ENCODE data around the gene EFR3B. TPM values are rescaled to one million over a fixed set of nuclear protein-coding genes. Genes with fewer than 3 reads are reported as not detected.

EFR3B gene
- total and polyA plus RNA-seq, 10 of the 15 experiments (the other 5 are each of a cell fraction or from before 2014, with no cell fraction given), result 0.12 to 3.9 (median 1.8) TPM

GRCh38 chr2:25198576-25198975 lies 156.7 kb downstream of the EFR3B start (continued):
- no peak for TF ChIP-seq BCL3 (IDR thresholded peaks at IDR 0.05; ENCODE audit: borderline replicate concordance, insufficient read depth, low read depth, low read length, poor library complexity, severe bottlenecking)
- no peak for TF ChIP-seq SMARCA5 (IDR thresholded peaks at IDR 0.05)
- TF ChIP-seq KAT2A (conservative IDR thresholded peaks at IDR 0.05; ENCODE audit: control insufficient read depth, low read depth, low read length), result no peak
- no peak for TF ChIP-seq SREBF1 (IDR thresholded peaks at IDR 0.05; ENCODE audit: low read length)
- TF ChIP-seq NFYB (IDR thresholded peaks at IDR 0.05; ENCODE audit: insufficient read depth, low read depth, low read length), result no peak
- no peak for TF ChIP-seq PML (IDR thresholded peaks at IDR 0.05; ENCODE audit: low read length)
- TF ChIP-seq CBFB (IDR thresholded peaks at IDR 0.05; ENCODE audit: low read depth), result no peak
- no peak for TF ChIP-seq RAD21 (IDR thresholded peaks at IDR 0.05; ENCODE audit: insufficient read depth, low read depth, low read length)
- TF ChIP-seq MTA3 (IDR thresholded peaks at IDR 0.05; ENCODE audit: borderline replicate concordance, low read length), result no peak
- TF ChIP-seq RBBP5 (conservative IDR thresholded peaks at IDR 0.05), result no peak

GRCh38 chr2:25201265-25201664 lies 159.4 kb downstream of the EFR3B start:
- no peak for FAIRE-seq
- Histone ChIP-seq H3K4me3 (no peak overlapping the region), H3K36me3 (ENCODE audit: control insufficient read depth in 2 of 2, insufficient read depth in 2 of 2, low read length in 1 of 2) (no peaks in the 10 kb centered on the region), H2AFZ (ENCODE audit: control insufficient read depth, low read depth, low read length) (no peak overlapping the region), H4K20me1 (ENCODE audit: control insufficient read depth, insufficient read depth) (no peaks in the 10 kb centered on the region), H3K4me1 (ENCODE audit: control insufficient read depth, insufficient read depth, low read length) (peaks cover 7% of the 10 kb centered on the region), H3K27ac (ENCODE audit: control insufficient read depth, insufficient read depth) (no peak overlapping the region), H3K27me3 (replicated peaks in 1 of 2; ENCODE audit: control insufficient read depth in 2 of 2, insufficient read depth in 2 of 2, low read length in 1 of 2) (no peaks in the 10 kb centered on the region), H3K79me2 (ENCODE audit: control insufficient read depth, insufficient read depth, low read length) (no peaks in the 10 kb centered on the region), H3K9ac (ENCODE audit: control insufficient read depth, insufficient read depth, low read length) (no peak overlapping the region), H3K4me2 (ENCODE audit: control insufficient read depth, insufficient read depth) (no peak overlapping the region), H3K9me3 (replicated peaks; ENCODE audit: control insufficient read depth, insufficient read depth, low read length) (no peaks in the 10 kb centered on the region)
- WGBS (ENCODE audit: insufficient coverage, insufficient replicate concordance, low lambda C conversion rate, missing lambda C conversion rate), result 66% methylated on average over 6 of the region's 6 CpGs
- peak; percentile 77 for ATAC-seq
- ChIA-PET POLR2A (interaction anchor here (0.5 kb wide), 1 partner anchor 9 kb away, joined by 7 read pairs; no protein-coding TSS in a partner anchor), RAD21 (ENCODE audit: unreplicated experiment) (no interaction called here), CTCF (interaction anchor here (0.7 kb wide), 1 partner anchor 35 kb away, joined by 3 read pairs; no protein-coding TSS in a partner anchor), SMC1A (ENCODE audit: uncharacterized antibody, unreplicated experiment) (no interaction called here)
- BruUV-seq (replicated peaks), result no TSS peak
- DNase-seq (ENCODE audit: low read depth, low spot score), result no peak
- TF ChIP-seq CTCF (IDR thresholded peaks at IDR 0.05 in 2 of 3, conservative IDR thresholded peaks at IDR 0.05 in 1 of 3; ENCODE audit: control insufficient read depth in 2 of 3, extremely low read depth in 1 of 3, insufficient read depth in 1 of 3, low read depth in 3 of 3, low read length in 3 of 3), result peak in 2 of 3 experiments; percentile 34 to 41; a peak in 2 of 6 replicates
- TF ChIP-seq FOXK2 (IDR thresholded peaks at IDR 0.05), result no peak
- TF ChIP-seq RUNX3 (IDR thresholded peaks at IDR 0.05; ENCODE audit: low read length), result peak; percentile 31; the same call in 1 of the 2 replicates
- TF ChIP-seq E2F4 (IDR thresholded peaks at IDR 0.05; ENCODE audit: low read depth, low read length), result no peak
- TF ChIP-seq TBL1XR1 (IDR thresholded peaks at IDR 0.05; ENCODE audit: low read depth, low read length), result no peak
- TF ChIP-seq RAD21 (IDR thresholded peaks at IDR 0.05; ENCODE audit: insufficient read depth, low read depth, low read length), result peak; percentile 41; the same call in 1 of the 2 replicates
- in situ Hi-C loops (cut with MboI) (no loop called here), intact Hi-C loops (cut with micrococcal nuclease; ENCODE audit: unreplicated experiment) (no loop called here)
